Neural cell (in vitro differentiated cells): ENCODE results near the gene TBC1D22B. TPM values are rescaled to one million over a fixed set of nuclear protein-coding genes. Genes with fewer than 3 reads are reported as not detected.

Source experiments
- H2AFZ ChIP-seq: fragments of 200-600, 300-800 bp; sonication (generic), shearing (Covaris generic); 2 replicates; pipeline ENCODE4 v1.6.0; 2014; ENCODE audit warnings: low read depth, mild to moderate bottlenecking, antibody characterized with exemption, low read length, moderate library complexity
- H3F3A ChIP-seq: fragments of 200-600 bp; shearing (Covaris generic); 2 replicates; pipeline ENCODE4 v1.6.1; 2016; ENCODE audit warnings: mild to moderate bottlenecking, moderate library complexity, mixed read lengths, antibody characterized with exemption, low read length; ENCODE audit not compliant: insufficient read depth, poor library complexity, severe bottlenecking
- H3K27ac ChIP-seq: fragments of 200-600, 300-800 bp; sonication (generic), shearing (Covaris generic); 2 replicates; pipeline ENCODE4 v1.5.1; 2014; ENCODE audit warnings: mild to moderate bottlenecking, low read length, moderate library complexity
- H3K27me3 ChIP-seq: fragments of 300-800, 200-600 bp; sonication (generic), shearing (Covaris generic); 2 replicates; pipeline ENCODE4 v1.6.0; 2014; ENCODE audit warnings: mild to moderate bottlenecking, low read depth, low read length, moderate library complexity; ENCODE audit not compliant: insufficient read depth
- H3K36me3 ChIP-seq: fragments of 300-800, 200-600 bp; sonication (generic), shearing (Covaris generic); 2 replicates; pipeline ENCODE4 v1.5.1; 2014; ENCODE audit warnings: mild to moderate bottlenecking, antibody characterized with exemption, low read length, moderate library complexity; ENCODE audit not compliant: insufficient read depth
- H3K4me2 ChIP-seq: fragments of 300-800, 200-600 bp; sonication (generic), shearing (Covaris generic); 2 replicates; pipeline ENCODE4 v1.6.0; 2014; ENCODE audit warnings: mild to moderate bottlenecking, low read length
- H3K4me3 ChIP-seq: fragments of 300-800, 200-600 bp; sonication (generic), shearing (Covaris generic); 2 replicates; pipeline ENCODE4 v1.5.1; 2014; ENCODE audit warnings: mild to moderate bottlenecking, low read length, moderate library complexity
- H3K79me2 ChIP-seq: fragments of 200-600 bp; shearing (Covaris generic); replicated peaks from 2 replicates; pipeline ENCODE4 v1.6.0; 2014; ENCODE audit warnings: mild to moderate bottlenecking, low read length, moderate library complexity; ENCODE audit not compliant: insufficient read depth
- H3K9ac ChIP-seq: fragments of 300-800, 200-600 bp; sonication (generic), shearing (Covaris generic); 2 replicates; pipeline ENCODE4 v1.6.1; 2016; ENCODE audit warnings: mild to moderate bottlenecking, low read length, mixed read lengths
- H3K9me2 ChIP-seq: fragments of 200-600 bp; shearing (Covaris generic); 2 replicates; pipeline ENCODE4 v1.6.1; 2016; ENCODE audit warnings: mild to moderate bottlenecking, low read length, mixed read lengths; ENCODE audit not compliant: insufficient read depth
- H3K9me3 ChIP-seq: fragments of 200-600, 300-800 bp; sonication (generic), shearing (Covaris generic); 2 replicates; pipeline ENCODE4 v1.6.1; 2016; ENCODE audit warnings: mild to moderate bottlenecking, mixed run types, low read length, moderate library complexity, mixed read lengths
- H4K20me1 ChIP-seq: fragments of 200-600 bp; shearing (Covaris generic); 2 replicates; pipeline ENCODE4 v1.6.1; 2016; ENCODE audit warnings: mild to moderate bottlenecking, mixed run types; ENCODE audit not compliant: insufficient read depth
- EP300 ChIP-seq: fragments of 450-650 bp; conservative IDR thresholded peaks from 2 replicates; pipeline ENCODE4 v1.6.1; 2014; ENCODE audit warnings: antibody characterized with exemption, mild to moderate bottlenecking, moderate library complexity; ENCODE audit not compliant: poor library complexity, severe bottlenecking
- EZH2 ChIP-seq: fragments of 200-600, 300-800 bp; shearing (Covaris generic), sonication (generic); IDR thresholded peaks from 2 replicates; pipeline ENCODE4 v1.6.1; 2014; ENCODE audit warnings: antibody characterized with exemption, low read length, borderline replicate concordance, mild to moderate bottlenecking; ENCODE audit not compliant: insufficient read depth, poor library complexity, severe bottlenecking
- MXI1 ChIP-seq: fragments of 450-650 bp; conservative IDR thresholded peaks from 2 replicates; pipeline ENCODE4 v1.6.1; 2014; ENCODE audit warnings: antibody characterized with exemption, mild to moderate bottlenecking; ENCODE audit not compliant: poor library complexity, severe bottlenecking
- POLR2AphosphoS5 ChIP-seq: IDR thresholded peaks from 2 replicates; pipeline ENCODE4 v1.6.1; 2012
- RAD21 ChIP-seq: fragments of 450-650 bp; conservative IDR thresholded peaks from 2 replicates; pipeline ENCODE4 v1.6.1; 2014; ENCODE audit warnings: antibody characterized with exemption, mild to moderate bottlenecking, moderate library complexity
- REST ChIP-seq: IDR thresholded peaks from 2 replicates; pipeline ENCODE4 v1.6.1; 2012; ENCODE audit warnings: borderline replicate concordance
- SMC3 ChIP-seq: fragments of 450-650 bp; conservative IDR thresholded peaks from 2 replicates; pipeline ENCODE4 v1.6.1; 2014; ENCODE audit warnings: antibody characterized with exemption, mild to moderate bottlenecking, moderate library complexity; ENCODE audit not compliant: poor library complexity
- TAF1 ChIP-seq: IDR thresholded peaks from 2 replicates; pipeline ENCODE4 v1.6.1; 2012; ENCODE audit warnings: low read depth
- polyA plus RNA-seq: library from polyadenylated mRNA; depleted of rRNA; stranded (reverse); fragments of >200 nt; gene quantifications from 2 replicates; pipeline ENCODE4 v1.2.3, GENCODE V29; 2014
- TF ChIP-seq, protein P1 (sequence below): fragments of 450-650 bp; IDR thresholded peaks from 2 replicates; pipeline ENCODE4 v1.5.1; 2014; ENCODE audit warnings: antibody characterized with exemption, mild to moderate bottlenecking, moderate library complexity; ENCODE audit not compliant: poor library complexity, severe bottlenecking

The TBC1D22B gene
- polyA plus RNA-seq, 1 donor from 2014 or later, result 10.6 TPM

GRCh38 chr6:37238381-37238780, 19.2 kb upstream of the TBC1D22B start:
- Histone ChIP-seq H3K9me3 (no peaks in the 10 kb centered on the region), H3K79me2 (no peaks in the 10 kb centered on the region), H3K27ac (no peak overlapping the region), H3K4me2 (no peak overlapping the region), H3K27me3 (no peaks in the 10 kb centered on the region), H3K9ac (no peak overlapping the region), H4K20me1 (no peaks in the 10 kb centered on the region), H3F3A (no peaks in the 10 kb centered on the region), H2AFZ (no peak overlapping the region), H3K36me3 (no peaks in the 10 kb centered on the region), H3K4me3 (no peak overlapping the region), H3K9me2 (no peaks in the 10 kb centered on the region)
- no peak for TF ChIP-seq REST
- TF ChIP-seq TAF1, result no peak
- no peak for TF ChIP-seq EZH2
- no peak for TF ChIP-seq RAD21
- TF ChIP-seq, protein P1, sequence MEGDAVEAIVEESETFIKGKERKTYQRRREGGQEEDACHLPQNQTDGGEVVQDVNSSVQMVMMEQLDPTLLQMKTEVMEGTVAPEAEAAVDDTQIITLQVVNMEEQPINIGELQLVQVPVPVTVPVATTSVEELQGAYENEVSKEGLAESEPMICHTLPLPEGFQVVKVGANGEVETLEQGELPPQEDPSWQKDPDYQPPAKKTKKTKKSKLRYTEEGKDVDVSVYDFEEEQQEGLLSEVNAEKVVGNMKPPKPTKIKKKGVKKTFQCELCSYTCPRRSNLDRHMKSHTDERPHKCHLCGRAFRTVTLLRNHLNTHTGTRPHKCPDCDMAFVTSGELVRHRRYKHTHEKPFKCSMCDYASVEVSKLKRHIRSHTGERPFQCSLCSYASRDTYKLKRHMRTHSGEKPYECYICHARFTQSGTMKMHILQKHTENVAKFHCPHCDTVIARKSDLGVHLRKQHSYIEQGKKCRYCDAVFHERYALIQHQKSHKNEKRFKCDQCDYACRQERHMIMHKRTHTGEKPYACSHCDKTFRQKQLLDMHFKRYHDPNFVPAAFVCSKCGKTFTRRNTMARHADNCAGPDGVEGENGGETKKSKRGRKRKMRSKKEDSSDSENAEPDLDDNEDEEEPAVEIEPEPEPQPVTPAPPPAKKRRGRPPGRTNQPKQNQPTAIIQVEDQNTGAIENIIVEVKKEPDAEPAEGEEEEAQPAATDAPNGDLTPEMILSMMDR, result no peak
- TF ChIP-seq SMC3, result no peak
- TF ChIP-seq MXI1, result no peak
- no peak for TF ChIP-seq EP300

DNA sequence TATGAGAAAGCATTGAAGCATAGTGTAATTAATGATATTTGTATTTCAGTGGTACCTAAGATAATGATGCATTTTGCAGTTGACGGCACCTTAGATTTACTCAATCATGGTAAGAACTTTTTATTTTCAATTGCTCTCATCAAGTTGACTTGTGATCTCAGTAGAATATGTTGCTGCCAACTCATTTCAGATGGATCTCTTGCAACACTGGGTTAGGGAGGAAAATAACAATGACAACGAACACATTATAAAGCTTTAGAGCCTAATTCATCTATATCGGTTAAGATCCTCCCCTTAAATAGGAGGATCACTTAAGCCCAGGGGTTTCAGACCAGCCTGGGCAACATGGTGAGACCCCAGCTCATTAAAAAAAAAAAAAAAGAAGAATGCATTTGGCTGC, 18.0 kb upstream of the TBC1D22B start:
- H3K4me3 ChIP-seq, result no peak overlapping the region
- H3K79me2 ChIP-seq, result no peaks in the 10 kb centered on the region
- H3K9me3 ChIP-seq, result no peaks in the 10 kb centered on the region
- H3K36me3 ChIP-seq, result no peaks in the 10 kb centered on the region
- H3K27ac ChIP-seq, result no peak overlapping the region
- H3K4me2 ChIP-seq, result no peak overlapping the region
- TF ChIP-seq MXI1 (no peak), TAF1 (no peak), SMC3 (no peak), POLR2AphosphoS5 (no peak), EP300 (no peak), EZH2 (no peak), REST (no peak), RAD21 (no peak)
- TF ChIP-seq, protein P1, result no peak
- H4K20me1 ChIP-seq, result no peaks in the 10 kb centered on the region
- no peak overlapping the region for H2AFZ ChIP-seq
- H3K9me2 ChIP-seq, result no peaks in the 10 kb centered on the region
- no peaks in the 10 kb centered on the region for H3F3A ChIP-seq
- no peaks in the 10 kb centered on the region for H3K27me3 ChIP-seq
- H3K9ac ChIP-seq, result no peak overlapping the region
